Natural killer cell (primary cell): ENCODE results near the gene MEN1. TPM values are rescaled to one million over a fixed set of nuclear protein-coding genes. Genes with fewer than 3 reads are reported as not detected.

Experiments used
- ATAC-seq, 3 donors: fragments of 150-1000 bp in 2 of 3; fragments of 200-7000 bp in 1 of 3; cut with Tn5 transposase; 1 replicate in 1 of 3; 2 replicates in 2 of 3; pipeline ENCODE4 v1.10.0; 2021; ENCODE audit warnings: mild to moderate bottlenecking in 2 of 3, moderate library complexity in 2 of 3
- DNase-seq, 2 donors: peaks; one replicate each; pipeline versions ENCODE4 v3.0.0 to v3.0.0-alpha.2; 2013 to 2021; ENCODE audit warnings: mixed read lengths in 1 of 2
- H3K27ac ChIP-seq: one replicate; pipeline ENCODE4 v1.5.1; 2013; ENCODE audit warnings: mild to moderate bottlenecking, low read length
- H3K27me3 ChIP-seq: one replicate; pipeline ENCODE4 v1.6.1; 2013; ENCODE audit warnings: low read length; ENCODE audit not compliant: control insufficient read depth, insufficient read depth
- H3K36me3 ChIP-seq: one replicate; pipeline ENCODE4 v1.6.1; 2013; ENCODE audit warnings: low read length; ENCODE audit not compliant: control insufficient read depth, insufficient read depth
- H3K4me1 ChIP-seq: one replicate; pipeline ENCODE4 v1.6.1; 2013; ENCODE audit warnings: low read length; ENCODE audit not compliant: control insufficient read depth, insufficient read depth
- H3K4me3 ChIP-seq: one replicate; pipeline ENCODE4 v1.5.1; 2013; ENCODE audit warnings: low read length
- H3K9me3 ChIP-seq: one replicate; pipeline ENCODE4 v1.6.1; 2013; ENCODE audit warnings: low read length; ENCODE audit not compliant: control insufficient read depth, insufficient read depth
- H3K27ac Mint-ChIP-seq, 2 donors: one replicate each; pipeline ENCODE4 v1.8.0; 2022; ENCODE audit warnings: mild to moderate bottlenecking in 2 of 2, mixed read lengths in 2 of 2, moderate library complexity in 1 of 2
- H3K27me3 Mint-ChIP-seq, 2 donors: one replicate each; pipeline ENCODE4 v1.8.0; 2022; ENCODE audit warnings: low read depth in 2 of 2, mixed read lengths in 2 of 2
- H3K36me3 Mint-ChIP-seq: one replicate; pipeline ENCODE4 v1.8.0; 2022; ENCODE audit warnings: mixed read lengths
- H3K4me1 Mint-ChIP-seq, 2 donors: one replicate each; pipeline ENCODE4 v1.8.0; 2022; ENCODE audit warnings: mixed read lengths in 2 of 2
- H3K4me3 Mint-ChIP-seq: one replicate; pipeline ENCODE4 v1.8.0; 2022; ENCODE audit warnings: mild to moderate bottlenecking, moderate library complexity, mixed read lengths
- H3K9me3 Mint-ChIP-seq, 2 donors: one replicate each; pipeline ENCODE4 v1.8.0; 2022; ENCODE audit warnings: mixed read lengths in 2 of 2
- CTCF ChIP-seq: fragments of 200-600 bp; IDR thresholded peaks from one replicate; pipeline ENCODE4 v1.8.0; 2022; ENCODE audit warnings: antibody characterized with exemption
- WGBS: methylation state at CpG from one replicate; pipeline ENCODE4 v1.1.7; 2013; ENCODE audit warnings: missing lambda C conversion rate; ENCODE audit not compliant: insufficient coverage; 5-methylcytosine and 5-hydroxymethylcytosine counted together
- intact Hi-C: fragments of 100-400 bp; cut with micrococcal nuclease; formaldehyde crosslinking; loops from one replicate; pipeline ENCODE4 v1.14.2; 2022
- total RNA-seq, 4 donors: library from RNA; stranded (reverse); fragments of 120-200 nt in 1 of 4; gene quantifications; one replicate each; pipeline versions ENCODE4 v1.2.3 to v1.2.4, GENCODE V29; 2013 to 2022

Gene MEN1
- total RNA-seq, 3 donors from 2014 or later (not counting 1 experiment from before 2014, with no cell fraction given) = 29.3 to 42.2 (median 32.2) TPM

GRCh38 chr11:64804346-64805210 is 5.8 kb downstream of the MEN1 start:
- H3K4me1 Mint-ChIP-seq = peaks cover 15 to 25% of the 10 kb centered on the region in 2 donors
- no peak for DNase-seq
- H3K4me3 ChIP-seq = no peak overlapping the region
- no peaks in the 10 kb centered on the region for H3K27me3 Mint-ChIP-seq
- peaks cover 49% of the 10 kb centered on the region for H3K4me1 ChIP-seq
- H3K36me3 ChIP-seq = peaks cover 12% of the 10 kb centered on the region
- H3K27ac ChIP-seq = no peak overlapping the region
- no peaks in the 10 kb centered on the region for H3K36me3 Mint-ChIP-seq
- H3K9me3 ChIP-seq = no peaks in the 10 kb centered on the region
- ATAC-seq = no peak
- H3K27ac Mint-ChIP-seq = peak overlapping the region; percentile 92 to 95
- no peak for TF ChIP-seq CTCF
- WGBS = 97% methylated on average over 41 of the region's 41 CpGs
- H3K27me3 ChIP-seq = no peaks in the 10 kb centered on the region
- H3K9me3 Mint-ChIP-seq = no peaks in the 10 kb centered on the region
- H3K4me3 Mint-ChIP-seq = peak overlapping the region; percentile 92
- intact Hi-C loops = no loop called here

- no peaks in the 10 kb centered on the region for H3K27me3 ChIP-seq
- H3K36me3 ChIP-seq = peaks cover 16% of the 10 kb centered on the region
- peaks cover 42% of the 10 kb centered on the region for H3K4me1 ChIP-seq
- intact Hi-C loops = no loop called here
- no peak for DNase-seq
- peak overlapping the region; percentile 60 for H3K4me3 ChIP-seq
- no peaks in the 10 kb centered on the region for H3K27me3 Mint-ChIP-seq
- no peak for TF ChIP-seq CTCF
- WGBS = 60% methylated on average over 15 of the region's 15 CpGs
- no peaks in the 10 kb centered on the region for H3K36me3 Mint-ChIP-seq
- no peaks in the 10 kb centered on the region for H3K9me3 Mint-ChIP-seq
- ATAC-seq = no peak
- peak overlapping the region; percentile 92 to 95 for H3K27ac Mint-ChIP-seq
- peak overlapping the region; percentile 92 for H3K4me3 Mint-ChIP-seq
- peak overlapping the region; percentile 81 for H3K27ac ChIP-seq
- H3K4me1 Mint-ChIP-seq = peaks cover 10 to 20% of the 10 kb centered on the region in 2 donors
- no peaks in the 10 kb centered on the region for H3K9me3 ChIP-seq
Measured at GRCh38 chr11:64803846-64804345, 6.5 kb downstream of the MEN1 start.

GRCh38 chr11:64803158-64803845 is 7.0 kb downstream of the MEN1 start, which contains the start of gene MAP4K2:
MAP4K2 (minus strand) TSS chr11:64803214; CDS start chr11:64803149, 65 bp downstream.
- Mint-ChIP-seq H3K4me1 (peaks cover 10 to 20% of the 10 kb centered on the region in 2 donors), H3K27ac (peak within 1 kb of the TSS; percentile 92 to 95), H3K36me3 (no peaks in the 10 kb centered on the region), H3K9me3 (no peaks in the 10 kb centered on the region), H3K27me3 (no peaks in the 10 kb centered on the region), H3K4me3 (peak within 1 kb of the TSS; percentile 92)
- H3K27me3 ChIP-seq = no peaks in the 10 kb centered on the region
- intact Hi-C loops = no loop called here
- H3K36me3 ChIP-seq = peaks cover 16% of the 10 kb centered on the region
- H3K4me1 ChIP-seq = peaks cover 42% of the 10 kb centered on the region
- peak within 1 kb of the TSS; percentile 81 for H3K27ac ChIP-seq
- H3K9me3 ChIP-seq = no peaks in the 10 kb centered on the region
- ATAC-seq = peak; percentile 96 to 98 (median 97)
- DNase-seq = peak; percentile 91 to 95
- H3K4me3 ChIP-seq = peak within 1 kb of the TSS; percentile 60
- peak; percentile 16 for TF ChIP-seq CTCF
- under 1% methylated on average over 57 of the region's 58 CpGs for WGBS
